Adrenal gland (tissue), 5 donors: Measurements from ENCODE around the gene ANTXR1.

Experiments used
- CTCF ChIP-seq, 6 experiments: fragments of 450-650 bp in 4 of 6; fragments of 200-600 bp in 2 of 6; sonication (generic) in 1 of 6; IDR thresholded peaks; 1 replicate in 5 of 6; 2 replicates in 1 of 6; pipeline versions ENCODE4 v1.5.1 to v1.8.0; 2016 to 2021; ENCODE audit warnings: antibody characterized with exemption in 6 of 6, mild to moderate bottlenecking in 2 of 6, moderate library complexity in 1 of 6
- POLR2A ChIP-seq, 2 donors: fragments of 450-650 bp; IDR thresholded peaks; one replicate each; pipeline ENCODE4 v1.6.1; 2017; ENCODE audit warnings: antibody characterized with exemption in 2 of 2, mild to moderate bottlenecking in 2 of 2, moderate library complexity in 1 of 2
- donor health status: DM: no; HTN: no; CAD: no.

DNA sequence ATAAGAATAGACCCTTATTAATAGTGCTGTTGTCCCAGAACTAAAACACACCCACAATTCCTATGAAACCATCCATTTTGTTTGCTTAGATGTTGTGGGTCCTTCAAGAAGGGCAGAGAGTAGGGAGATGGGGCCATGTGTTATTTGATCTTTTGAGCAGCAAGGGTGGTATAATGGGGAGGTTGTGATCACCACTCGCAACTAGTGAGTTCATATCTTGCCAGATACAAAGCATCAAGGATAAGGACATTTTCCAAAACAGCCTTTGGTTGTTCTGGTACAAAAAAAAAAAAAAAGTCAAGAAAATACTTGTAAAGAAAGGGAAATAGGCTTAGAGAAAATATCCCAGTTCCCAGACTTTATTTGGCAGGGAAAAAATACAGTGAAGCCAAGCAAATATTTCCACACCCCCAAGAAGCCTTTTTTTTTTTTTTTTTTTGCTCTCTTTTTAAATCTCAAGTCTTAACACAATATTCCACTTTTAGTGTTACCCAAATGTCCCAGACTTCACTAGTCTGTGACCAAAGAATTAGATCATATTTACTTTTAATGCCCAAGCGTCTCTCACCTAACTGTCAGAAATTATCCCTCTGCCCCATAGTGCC lies 54.1 kb downstream of the ANTXR1 start:
- TF ChIP-seq POLR2A (IDR thresholded peaks at IDR 0.05) (no peak), CTCF (IDR thresholded peaks at IDR 0.05) (no peak)
